HG03135 (cell line): ENCODE measurements around the gene NKD2.

Source experiments
- ATAC-seq: cut with Tn5 transposase; IDR thresholded peaks from one replicate; pipeline ENCODE4 v1.9.1; 2021; ENCODE audit warnings: mild to moderate bottlenecking, moderate library complexity; ENCODE audit not compliant: unreplicated experiment

The NKD2 gene

GRCh38 chr5:978693-979092, 29.9 kb upstream of the NKD2 start:
- no peak for ATAC-seq

GRCh38 chr5:979100-979817, 29.3 kb upstream of the NKD2 start:
- no peak for ATAC-seq

- no peak for ATAC-seq
Observed at GRCh38 chr5:980001-980588, 28.5 kb upstream of the NKD2 start.

DNA sequence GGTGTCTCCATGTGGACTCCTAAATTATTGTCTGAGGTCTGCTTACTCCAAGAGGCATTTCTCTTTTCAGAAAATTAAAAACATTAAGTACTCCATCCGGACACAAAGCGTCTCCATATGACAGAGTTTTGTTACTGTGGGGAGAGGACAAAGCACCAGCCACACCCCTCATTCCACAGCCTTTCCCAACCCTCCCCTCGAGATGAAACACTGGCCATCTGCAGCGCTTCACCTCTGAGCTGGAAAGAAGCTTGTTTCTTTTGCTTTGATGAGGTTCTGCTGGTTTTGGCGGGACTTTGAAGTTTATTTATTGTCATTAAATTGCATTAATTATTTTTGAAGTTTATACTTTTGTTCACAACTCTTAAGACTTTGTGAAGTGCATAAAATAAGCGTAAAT, 27.6 kb upstream of the NKD2 start:
- ATAC-seq = no peak

DNA sequence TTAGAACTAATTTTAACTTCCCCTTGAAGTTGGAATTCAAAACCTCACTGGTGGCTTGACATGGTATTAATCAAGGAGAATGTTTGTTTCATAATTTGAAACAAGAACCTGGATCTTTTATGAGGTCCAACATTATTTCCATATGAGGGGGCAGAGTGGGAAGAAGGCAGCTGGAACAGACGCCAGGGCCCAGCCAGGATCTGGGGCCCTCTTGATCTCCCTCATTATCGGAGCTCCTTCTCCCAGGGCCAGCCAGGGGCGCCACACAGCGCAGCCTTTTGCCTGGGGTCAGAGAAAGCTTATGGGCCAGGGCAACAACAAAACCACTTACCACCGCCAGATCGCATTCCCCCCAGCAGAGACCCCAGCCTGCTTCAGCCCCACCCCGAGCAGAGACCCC, 27.1 kb upstream of the NKD2 start:
- no peak for ATAC-seq

DNA sequence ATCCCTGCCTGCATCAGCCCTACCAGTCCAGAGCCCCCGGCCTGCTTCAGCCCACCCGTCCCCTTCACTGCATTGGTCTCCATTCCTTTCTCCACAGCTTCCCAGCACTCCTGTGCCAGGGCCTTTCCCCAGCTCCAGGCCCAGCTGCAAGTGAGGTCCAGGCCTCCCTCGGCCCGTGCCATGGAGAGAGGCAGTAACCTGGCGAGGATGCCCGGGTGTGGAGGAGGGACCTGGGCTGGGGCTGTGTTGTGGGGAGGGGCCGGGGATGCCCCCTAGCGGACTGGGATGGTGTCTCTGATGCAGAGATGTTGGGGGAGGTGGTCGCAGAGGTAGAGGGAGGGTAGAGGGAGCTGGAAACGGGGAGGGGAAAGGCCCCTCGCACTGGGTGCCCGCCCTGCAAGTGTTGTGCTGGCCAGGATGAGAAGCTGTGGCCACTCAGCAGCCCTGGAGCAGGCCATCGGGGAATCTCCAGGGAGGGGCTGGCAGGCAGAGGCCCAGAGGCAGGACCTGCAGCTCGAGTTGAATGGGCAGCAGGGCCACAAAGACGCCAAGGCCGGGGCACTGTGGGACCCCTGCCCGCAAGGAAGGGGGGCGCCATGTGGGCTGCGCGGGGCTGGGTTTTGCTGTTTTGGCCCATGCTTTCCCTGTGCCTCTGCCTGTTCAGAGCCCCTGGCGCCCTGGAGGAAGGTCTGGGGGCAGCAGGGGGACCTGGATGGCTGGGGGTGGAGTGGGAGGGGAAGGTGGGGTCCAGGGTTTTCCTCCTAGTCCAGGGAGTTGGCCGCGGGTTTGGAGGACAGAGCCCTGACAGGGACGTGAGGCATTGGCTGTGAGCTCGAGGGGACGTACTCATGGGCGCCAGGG, 26.0 kb upstream of the NKD2 start:
- ATAC-seq = no peak

- no peak for ATAC-seq
Observed at GRCh38 chr5:983238-983524, 25.4 kb upstream of the NKD2 start.

DNA sequence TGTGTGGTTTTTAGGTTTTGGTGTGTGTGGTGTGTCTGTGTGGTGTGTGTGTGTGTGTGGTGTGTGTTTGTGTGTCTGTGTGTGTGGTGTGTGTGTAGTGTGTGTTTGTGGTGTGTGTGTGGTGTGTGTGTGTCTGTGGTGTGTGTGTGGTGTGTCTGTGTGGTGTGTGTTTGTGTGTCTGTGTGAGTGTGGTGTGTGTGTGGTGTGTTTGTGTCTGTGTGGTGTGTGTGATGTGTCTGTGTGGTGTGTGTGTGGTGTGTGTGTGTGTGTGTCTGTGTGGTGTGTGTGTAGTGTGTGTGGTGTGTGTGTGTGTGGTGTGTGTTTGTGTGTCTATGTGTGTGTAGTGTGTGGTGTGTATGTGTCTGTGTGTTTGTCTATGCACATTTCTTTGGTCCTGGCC, 25.0 kb upstream of the NKD2 start:
- ATAC-seq = no peak

DNA sequence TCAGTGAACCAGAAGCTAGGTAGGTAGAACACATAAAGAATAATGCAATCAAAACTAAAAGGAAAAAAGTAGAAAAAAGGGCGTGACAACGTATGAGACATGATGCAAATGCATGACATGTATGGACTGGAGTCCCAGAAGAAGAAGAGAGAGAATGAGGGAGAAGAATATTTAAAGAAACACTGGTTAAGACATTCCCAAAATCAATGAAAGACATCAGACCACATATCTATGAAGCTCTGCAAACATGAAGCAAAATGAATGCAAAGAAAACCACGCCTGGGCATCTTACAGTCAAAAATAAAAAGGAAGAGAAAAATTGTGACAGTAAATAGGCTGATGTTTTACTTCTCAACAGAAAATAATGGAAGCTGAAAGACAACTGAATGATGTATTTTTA, 23.8 kb upstream of the NKD2 start:
- ATAC-seq = no peak

- no peak for ATAC-seq
Observed at GRCh38 chr5:987761-988160, 20.8 kb upstream of the NKD2 start.

DNA sequence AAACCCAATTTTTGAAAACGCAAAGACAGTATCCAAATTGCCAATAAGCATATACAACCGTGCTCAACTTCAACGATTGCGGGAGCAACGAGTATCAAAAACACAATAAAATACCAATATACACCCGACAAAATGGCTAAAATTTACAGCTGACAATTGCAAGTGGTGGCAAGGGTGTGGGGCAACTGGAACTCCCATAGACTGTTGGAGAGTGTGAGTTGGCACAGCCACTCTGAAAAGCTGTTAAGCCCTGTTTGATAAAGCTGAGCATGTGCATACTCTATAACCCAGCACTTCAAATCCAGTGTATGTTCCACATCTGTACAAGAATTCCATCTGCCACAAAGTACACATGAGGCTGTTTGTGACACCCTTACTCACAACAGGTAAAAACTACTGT, 20.3 kb upstream of the NKD2 start:
- no peak for ATAC-seq

DNA sequence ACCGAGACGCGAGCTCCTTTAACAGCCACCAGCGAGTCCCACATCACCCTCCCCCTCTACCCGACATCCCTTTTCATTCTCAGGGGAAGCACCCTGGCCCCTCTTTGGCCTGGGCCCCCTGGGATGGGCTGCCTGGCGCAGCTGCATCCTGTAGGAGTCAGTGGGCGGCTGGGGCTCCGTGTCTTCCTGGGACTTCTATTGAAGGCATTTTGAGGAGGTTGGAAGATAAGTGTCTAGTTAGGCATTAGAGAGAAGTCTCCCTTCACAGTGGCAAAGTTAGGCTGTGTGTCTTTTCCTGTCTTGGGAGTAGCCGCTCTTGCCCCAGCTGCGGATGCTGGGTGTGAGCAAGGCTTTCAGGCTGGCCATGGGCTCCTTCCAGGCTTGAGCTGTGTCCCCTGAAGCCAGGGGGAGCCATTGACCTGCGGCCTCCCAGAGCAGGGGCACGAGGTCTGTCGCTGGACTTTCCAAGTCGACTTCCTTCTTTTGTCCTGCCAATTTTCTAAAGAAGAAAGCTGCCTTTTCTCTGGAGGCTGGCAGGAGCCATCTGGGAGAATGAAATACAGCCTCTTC, 18.6 kb upstream of the NKD2 start:
- no peak for ATAC-seq

- no peak for ATAC-seq
Observed at GRCh38 chr5:991472-992267, 16.9 kb upstream of the NKD2 start.

DNA sequence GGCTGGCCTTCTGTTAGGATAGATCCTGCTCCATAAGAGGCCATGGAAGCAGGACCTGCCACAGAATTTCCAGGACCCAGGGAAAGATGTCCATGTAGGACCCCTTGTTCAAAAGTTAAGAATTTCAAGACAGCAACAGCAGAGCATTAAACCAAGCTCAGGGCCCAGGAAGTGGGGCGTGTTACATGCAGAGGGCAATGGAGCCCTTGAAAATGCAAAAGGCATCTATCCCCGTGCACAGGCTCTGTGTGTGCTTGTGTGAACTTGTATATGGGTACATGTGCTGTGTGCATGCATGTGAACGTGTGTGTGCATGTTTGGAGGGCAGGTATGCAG, 14.4 kb upstream of the NKD2 start:
- no peak for ATAC-seq

DNA sequence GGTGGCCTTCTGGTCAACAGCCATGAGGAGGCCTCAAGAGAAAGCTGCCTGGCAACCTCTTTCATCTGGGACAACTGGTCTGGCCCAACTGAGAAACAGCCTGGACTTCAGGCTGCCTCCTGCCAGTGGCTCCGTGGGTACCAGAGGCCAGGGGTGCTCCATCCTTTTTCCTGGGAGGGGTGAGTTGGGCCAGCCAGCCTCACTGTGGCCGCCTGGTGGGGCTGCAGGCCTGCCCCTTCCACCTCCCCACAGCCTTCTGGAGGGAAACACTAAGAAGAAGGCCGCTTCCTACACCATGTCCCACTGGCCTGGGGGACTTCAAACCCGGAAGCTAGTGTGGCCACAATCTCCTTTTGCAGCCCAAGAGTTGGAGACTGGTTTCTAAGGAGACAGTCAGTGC, 13.8 kb upstream of the NKD2 start:
- no peak for ATAC-seq

DNA sequence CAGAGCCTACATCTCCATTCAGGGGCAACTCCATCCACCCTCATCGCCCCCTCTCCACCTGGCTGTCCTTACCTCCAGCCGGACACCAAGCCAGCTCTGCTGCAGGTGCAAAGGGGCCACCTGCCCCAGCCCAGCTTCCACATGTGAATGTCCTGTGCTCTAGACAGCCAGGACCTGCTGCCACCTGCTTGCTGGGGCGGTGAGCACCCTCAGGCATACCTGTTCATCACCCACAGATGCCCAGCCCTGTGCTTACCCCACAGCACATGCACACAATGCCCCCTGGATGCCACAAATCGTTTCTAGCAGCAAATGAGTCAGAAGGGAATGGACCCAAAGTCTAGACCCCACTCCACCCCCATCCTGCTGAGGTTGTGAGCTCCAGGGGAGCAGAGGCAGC, 13.3 kb upstream of the NKD2 start:
- no peak for ATAC-seq

DNA sequence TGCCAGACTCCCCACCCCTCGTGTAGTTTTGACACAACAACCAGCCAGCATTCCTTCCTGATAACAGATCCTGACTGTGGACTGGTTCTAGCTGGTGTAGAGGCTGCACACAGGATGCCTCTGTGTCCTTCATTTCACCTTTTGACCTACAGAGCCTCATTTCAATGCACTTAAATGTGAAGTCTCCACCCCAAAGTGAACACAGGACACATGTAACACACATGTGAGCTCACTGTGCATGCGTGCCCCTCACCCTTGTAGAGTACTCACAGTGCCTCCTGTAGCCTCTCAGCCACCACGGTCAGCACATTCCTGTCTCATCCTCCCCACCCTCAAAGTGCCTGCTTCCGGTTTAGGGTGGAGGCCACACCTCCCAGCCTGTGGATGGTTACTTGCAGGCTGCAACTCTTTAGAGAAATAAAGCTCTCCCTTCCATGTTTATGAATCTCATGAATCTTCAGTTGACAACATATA, 11.6 kb upstream of the NKD2 start:
- ATAC-seq = no peak

DNA sequence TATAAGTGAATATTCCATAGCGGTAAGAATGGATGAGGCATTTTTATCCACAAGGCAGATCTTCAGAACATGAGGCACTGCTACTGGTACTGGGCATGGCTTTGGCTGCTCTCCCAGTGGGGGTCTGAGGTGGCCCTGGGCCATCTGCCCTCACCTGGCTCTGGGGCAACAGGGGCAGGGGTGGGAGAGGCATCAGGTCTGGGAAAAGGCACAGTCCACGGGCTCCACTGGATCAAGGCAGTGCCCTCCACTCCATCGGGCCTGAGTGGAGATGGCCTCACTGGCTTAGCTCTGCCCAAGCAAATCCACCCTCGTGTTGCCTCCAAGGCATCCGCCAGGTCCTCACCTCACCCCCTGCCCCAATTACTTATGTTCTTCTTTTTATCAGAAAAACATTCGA, 10.9 kb upstream of the NKD2 start:
- ATAC-seq = no peak

GRCh38 chr5:998246-999031, 10.2 kb upstream of the NKD2 start:
- no peak for ATAC-seq

DNA sequence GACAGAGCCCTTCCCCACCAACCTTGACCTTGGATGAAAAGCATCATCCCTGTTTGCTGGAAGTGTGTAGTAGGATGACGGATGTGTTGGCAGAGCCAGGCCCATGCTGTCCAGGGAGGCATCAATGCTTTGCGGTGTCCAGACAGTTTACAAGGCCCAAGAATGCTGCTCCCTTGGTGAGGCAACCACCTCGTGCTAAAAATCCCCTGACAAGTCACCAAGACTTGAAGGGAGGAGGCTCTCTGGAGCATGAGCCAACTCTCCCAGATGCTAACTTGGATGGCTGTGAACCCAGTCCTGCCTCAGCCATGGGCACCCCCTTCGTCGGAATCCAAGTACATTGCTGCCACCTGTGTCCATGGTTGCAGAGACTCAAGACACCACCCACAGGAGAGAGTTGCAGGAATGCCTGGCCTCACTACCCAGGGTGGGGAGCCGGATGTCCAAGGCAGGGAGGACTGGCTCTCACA, 9.5 kb upstream of the NKD2 start:
- ATAC-seq = no peak
